ENCODE data around the gene INPP5B. TPM values are rescaled to one million over a fixed set of nuclear protein-coding genes. Genes with fewer than 3 reads are reported as not detected.

Gene INPP5B
- total and polyA plus RNA-seq, 10 of the 15 experiments (the other 5 are each of a cell fraction or from before 2014, with no cell fraction given): 10.9 to 54.4 (median 26.9) TPM

DNA sequence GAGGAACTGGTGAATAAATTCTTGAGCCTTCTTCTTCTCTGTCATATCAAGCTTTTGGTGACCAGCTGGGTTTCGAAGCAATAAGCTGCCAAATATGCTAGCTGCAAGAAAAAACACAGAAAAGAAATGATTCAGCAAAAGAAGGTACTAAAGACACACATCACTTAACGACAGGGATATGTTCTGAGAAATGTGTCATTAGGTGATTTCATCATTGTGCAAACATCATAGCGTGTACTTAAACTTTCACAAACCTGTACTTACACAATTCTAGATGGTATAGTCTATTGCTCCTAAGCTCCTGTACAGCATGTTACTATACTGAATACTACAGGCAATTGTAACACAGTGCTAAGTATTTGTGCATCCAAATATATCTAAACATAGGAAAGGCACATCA is 84.5 kb downstream of the INPP5B start (continued):
- TF ChIP-seq, protein P1, sequence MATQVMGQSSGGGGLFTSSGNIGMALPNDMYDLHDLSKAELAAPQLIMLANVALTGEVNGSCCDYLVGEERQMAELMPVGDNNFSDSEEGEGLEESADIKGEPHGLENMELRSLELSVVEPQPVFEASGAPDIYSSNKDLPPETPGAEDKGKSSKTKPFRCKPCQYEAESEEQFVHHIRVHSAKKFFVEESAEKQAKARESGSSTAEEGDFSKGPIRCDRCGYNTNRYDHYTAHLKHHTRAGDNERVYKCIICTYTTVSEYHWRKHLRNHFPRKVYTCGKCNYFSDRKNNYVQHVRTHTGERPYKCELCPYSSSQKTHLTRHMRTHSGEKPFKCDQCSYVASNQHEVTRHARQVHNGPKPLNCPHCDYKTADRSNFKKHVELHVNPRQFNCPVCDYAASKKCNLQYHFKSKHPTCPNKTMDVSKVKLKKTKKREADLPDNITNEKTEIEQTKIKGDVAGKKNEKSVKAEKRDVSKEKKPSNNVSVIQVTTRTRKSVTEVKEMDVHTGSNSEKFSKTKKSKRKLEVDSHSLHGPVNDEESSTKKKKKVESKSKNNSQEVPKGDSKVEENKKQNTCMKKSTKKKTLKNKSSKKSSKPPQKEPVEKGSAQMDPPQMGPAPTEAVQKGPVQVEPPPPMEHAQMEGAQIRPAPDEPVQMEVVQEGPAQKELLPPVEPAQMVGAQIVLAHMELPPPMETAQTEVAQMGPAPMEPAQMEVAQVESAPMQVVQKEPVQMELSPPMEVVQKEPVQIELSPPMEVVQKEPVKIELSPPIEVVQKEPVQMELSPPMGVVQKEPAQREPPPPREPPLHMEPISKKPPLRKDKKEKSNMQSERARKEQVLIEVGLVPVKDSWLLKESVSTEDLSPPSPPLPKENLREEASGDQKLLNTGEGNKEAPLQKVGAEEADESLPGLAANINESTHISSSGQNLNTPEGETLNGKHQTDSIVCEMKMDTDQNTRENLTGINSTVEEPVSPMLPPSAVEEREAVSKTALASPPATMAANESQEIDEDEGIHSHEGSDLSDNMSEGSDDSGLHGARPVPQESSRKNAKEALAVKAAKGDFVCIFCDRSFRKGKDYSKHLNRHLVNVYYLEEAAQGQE (IDR thresholded peaks at IDR 0.05; ENCODE audit: low read depth, low read length): no peak
- TF ChIP-seq NR2C2 (IDR thresholded peaks at IDR 0.05; ENCODE audit: borderline replicate concordance, control insufficient read depth, insufficient read length, low read depth): no peak

GRCh38 chr1:37861151-37861550 is 85.7 kb downstream of the INPP5B start:
- no peak for DNase-seq (ENCODE audit: low read depth, low spot score)
- no peak overlapping the region for H3K9ac ChIP-seq (ENCODE audit: control insufficient read depth, insufficient read depth, low read length)
- ChIA-PET CTCF (interaction anchor here (0.9 to 2.7 kb wide), 4 partner anchors 10 to 86 kb away, joined by 3 to 18 read pairs (median 6); partner anchors contain the start of gene INPP5B), SMC1A (ENCODE audit: uncharacterized antibody, unreplicated experiment) (interaction anchor here (2.7 kb wide), 1 partner anchor 53 kb away, joined by 9 read pairs; the partner anchor contains the start of genes C1orf122 and YRDC), RAD21 (ENCODE audit: unreplicated experiment) (no interaction called here), POLR2A (interaction anchor here (0.7 kb wide), 1 partner anchor 136 kb away, joined by 3 read pairs; no protein-coding TSS in a partner anchor)
- no peaks in the 10 kb centered on the region for H3K27me3 ChIP-seq (replicated peaks in 1 of 2; ENCODE audit: control insufficient read depth in 2 of 2, insufficient read depth in 2 of 2, low read length in 1 of 2)
- no peak for ATAC-seq
- no peak for TF ChIP-seq SP1 (IDR thresholded peaks at IDR 0.05; ENCODE audit: low read depth, low read length)
- no peak for TF ChIP-seq ZNF274 (IDR thresholded peaks at IDR 0.05; ENCODE audit: insufficient read depth, insufficient read length)
- no peak for TF ChIP-seq MYC (IDR thresholded peaks at IDR 0.05; ENCODE audit: insufficient read depth, insufficient read length, insufficient replicate concordance, low read length, severe bottlenecking)
- no peak for TF ChIP-seq TCF7 (IDR thresholded peaks at IDR 0.05; ENCODE audit: borderline replicate concordance)
- TF ChIP-seq MEF2B (IDR thresholded peaks at IDR 0.05; ENCODE audit: partially characterized antibody, poor library complexity, severe bottlenecking): no peak
- TF ChIP-seq, protein P2, sequence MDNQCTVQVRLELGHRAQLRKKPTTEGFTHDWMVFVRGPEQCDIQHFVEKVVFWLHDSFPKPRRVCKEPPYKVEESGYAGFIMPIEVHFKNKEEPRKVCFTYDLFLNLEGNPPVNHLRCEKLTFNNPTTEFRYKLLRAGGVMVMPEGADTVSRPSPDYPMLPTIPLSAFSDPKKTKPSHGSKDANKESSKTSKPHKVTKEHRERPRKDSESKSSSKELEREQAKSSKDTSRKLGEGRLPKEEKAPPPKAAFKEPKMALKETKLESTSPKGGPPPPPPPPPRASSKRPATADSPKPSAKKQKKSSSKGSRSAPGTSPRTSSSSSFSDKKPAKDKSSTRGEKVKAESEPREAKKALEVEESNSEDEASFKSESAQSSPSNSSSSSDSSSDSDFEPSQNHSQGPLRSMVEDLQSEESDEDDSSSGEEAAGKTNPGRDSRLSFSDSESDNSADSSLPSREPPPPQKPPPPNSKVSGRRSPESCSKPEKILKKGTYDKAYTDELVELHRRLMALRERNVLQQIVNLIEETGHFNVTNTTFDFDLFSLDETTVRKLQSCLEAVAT (IDR thresholded peaks at IDR 0.05): no peak
- no peak for TF ChIP-seq MTA2 (IDR thresholded peaks at IDR 0.05; ENCODE audit: low read depth)
- no peak for TF ChIP-seq HDGF (IDR thresholded peaks at IDR 0.05)
- no peak for TF ChIP-seq SREBF1 (IDR thresholded peaks at IDR 0.05; ENCODE audit: low read length)
- no peak for TF ChIP-seq HCFC1 (IDR thresholded peaks at IDR 0.05; ENCODE audit: low read length)
- no peak for TF ChIP-seq SIN3A (IDR thresholded peaks at IDR 0.05; ENCODE audit: low read depth, low read length)
- no peak for TF ChIP-seq MXI1 (IDR thresholded peaks at IDR 0.05; ENCODE audit: low read depth, low read length)
- no peak for TF ChIP-seq MAX (IDR thresholded peaks at IDR 0.05; ENCODE audit: low read depth, low read length)
- TF ChIP-seq ZSCAN29 (IDR thresholded peaks at IDR 0.05): no peak
- no peak for TF ChIP-seq STAT3 (IDR thresholded peaks at IDR 0.05; ENCODE audit: low read depth, low read length)
- no peak for TF ChIP-seq NBN (IDR thresholded peaks at IDR 0.05)
- no peak for TF ChIP-seq RFX5 (IDR thresholded peaks at IDR 0.05; ENCODE audit: low read depth, low read length)
- H4K20me1 ChIP-seq (ENCODE audit: control insufficient read depth, insufficient read depth): no peaks in the 10 kb centered on the region
- H3K27ac ChIP-seq (ENCODE audit: control insufficient read depth, insufficient read depth): no peak overlapping the region
- BruUV-seq (replicated peaks): no TSS peak
- peaks cover 9 to 24% of the 10 kb centered on the region in 2 experiments for H3K36me3 ChIP-seq (ENCODE audit: control insufficient read depth in 2 of 2, insufficient read depth in 2 of 2, low read length in 1 of 2)
- FAIRE-seq: no peak
- in situ Hi-C loops (cut with MboI) (no loop called here), intact Hi-C loops (cut with micrococcal nuclease; ENCODE audit: unreplicated experiment) (no loop called here)
- H3K4me1 ChIP-seq (ENCODE audit: control insufficient read depth, insufficient read depth, low read length): peaks cover 14% of the 10 kb centered on the region
- H3K9me3 ChIP-seq (replicated peaks; ENCODE audit: control insufficient read depth, insufficient read depth, low read length): no peaks in the 10 kb centered on the region
- no peak overlapping the region for H3K4me2 ChIP-seq (ENCODE audit: control insufficient read depth, insufficient read depth)
- H3K4me3 ChIP-seq: no peak overlapping the region
- no peak overlapping the region for H2AFZ ChIP-seq (ENCODE audit: control insufficient read depth, low read depth, low read length)
- peaks cover 29% of the 10 kb centered on the region for H3K79me2 ChIP-seq (ENCODE audit: control insufficient read depth, insufficient read depth, low read length)
- 37% methylated on average over 4 of the region's 4 CpGs for WGBS (ENCODE audit: insufficient coverage, insufficient replicate concordance, low lambda C conversion rate, missing lambda C conversion rate)
